ENCODE results near the gene USP6NL.

The USP6NL gene

GRCh38 chr10:11589738-11590137 is 21.7 kb downstream of the USP6NL start:
- DNase-seq: no peak

GRCh38 chr10:11588873-11589574 is 22.4 kb downstream of the USP6NL start:
- no peak for DNase-seq

GRCh38 chr10:11587722-11588259 is 23.7 kb downstream of the USP6NL start:
- no peak for DNase-seq

GRCh38 chr10:11586170-11586569 is 25.3 kb downstream of the USP6NL start:
- DNase-seq: no peak

GRCh38 chr10:11581213-11581612 is 30.2 kb downstream of the USP6NL start:
- DNase-seq: no peak

- DNase-seq: no peak
Measured at GRCh38 chr10:11579885-11580284, 31.6 kb downstream of the USP6NL start.

- no peak for DNase-seq
Measured at GRCh38 chr10:11578802-11579255, 32.6 kb downstream of the USP6NL start.

GRCh38 chr10:11576092-11576809 is 35.2 kb downstream of the USP6NL start:
- DNase-seq: no peak

GRCh38 chr10:11573497-11573896 is 38.0 kb downstream of the USP6NL start:
- no peak for DNase-seq

- DNase-seq: no peak
Measured at GRCh38 chr10:11570751-11571150, 40.7 kb downstream of the USP6NL start.

- DNase-seq: no peak
Measured at GRCh38 chr10:11569471-11569870, 42.0 kb downstream of the USP6NL start.

GRCh38 chr10:11568578-11568977 is 42.9 kb downstream of the USP6NL start:
- no peak for DNase-seq

GRCh38 chr10:11564741-11565140 is 46.7 kb downstream of the USP6NL start:
- no peak for DNase-seq

- DNase-seq: no peak
Measured at GRCh38 chr10:11563936-11564335, 47.5 kb downstream of the USP6NL start.

GRCh38 chr10:11562888-11563287 is 48.6 kb downstream of the USP6NL start:
- no peak for DNase-seq

- no peak for DNase-seq
Measured at GRCh38 chr10:11560076-11560709, 51.3 kb downstream of the USP6NL start.

- no peak for DNase-seq
Measured at GRCh38 chr10:11557967-11558366, 53.5 kb downstream of the USP6NL start.

- no peak for DNase-seq
Measured at GRCh38 chr10:11557513-11557912, 53.9 kb downstream of the USP6NL start.

GRCh38 chr10:11555556-11555955 is 55.9 kb downstream of the USP6NL start:
- no peak for DNase-seq

- DNase-seq: no peak
Measured at GRCh38 chr10:11553773-11554381, 57.6 kb downstream of the USP6NL start.

- DNase-seq: no peak
Measured at GRCh38 chr10:11551916-11552602, 59.4 kb downstream of the USP6NL start.

- no peak for DNase-seq
Measured at GRCh38 chr10:11551104-11551503, 60.3 kb downstream of the USP6NL start.

- DNase-seq: no peak
Measured at GRCh38 chr10:11548768-11549099, 62.7 kb downstream of the USP6NL start.
